HEK293 (cell line): Measurements from ENCODE around the gene THRSP.

Experiments used
- CTCF ChIA-PET: fragments of 350-600 bp; formaldehyde crosslinking; extraction: SDS; loops from one replicate; lab custom pipeline; 2021; ENCODE audit warnings: antibody characterized with exemption; lab: Yijun Ruan, JAX
- POLR2A ChIA-PET: fragments of 300-600 bp; formaldehyde crosslinking; extraction: SDS; loops from one replicate; lab custom pipeline; 2020; ENCODE audit warnings: antibody characterized with exemption, inconsistent platforms; lab: Yijun Ruan, JAX
- H3K27ac ChIP-seq: fragments of 200-500 bp; sonication (Bioruptor generic); 2 replicates; pipeline ENCODE4 v1.5.1; 2014; ENCODE audit warnings: low read depth, low read length, control low read depth, inconsistent platforms; ENCODE audit errors: extremely low read depth
- H3K36me3 ChIP-seq, 2 experiments: fragments of 200-500 bp in 1 of 2; sonication (Bioruptor generic) in 1 of 2; 1 replicate in 1 of 2; 2 replicates in 1 of 2; pipeline ENCODE4 v1.5.1; 2014 to 2017; ENCODE audit warnings: inconsistent platforms in 2 of 2, low read length in 2 of 2; ENCODE audit not compliant: control insufficient read depth in 2 of 2, insufficient read depth in 1 of 2
- H3K4me1 ChIP-seq: fragments of 200-500 bp; sonication (Bioruptor generic); 2 replicates; pipeline ENCODE4 v1.5.1; 2014; ENCODE audit warnings: mild to moderate bottlenecking, low read length, inconsistent platforms; ENCODE audit not compliant: control insufficient read depth, insufficient read depth
- H3K4me3 ChIP-seq: 2 replicates; pipeline ENCODE4 v1.5.1; 2011; ENCODE audit warnings: low read depth, mild to moderate bottlenecking, control low read depth, low read length, moderate library complexity
- H3K9me3 ChIP-seq: fragments of 200-500 bp; sonication (Bioruptor generic); 2 replicates; pipeline ENCODE4 v1.5.1; 2014; ENCODE audit warnings: low read depth, low read length, inconsistent platforms; ENCODE audit not compliant: control insufficient read depth, insufficient read depth
- BCL11B ChIP-seq: fragments of 450-650 bp; formaldehyde crosslinking; IDR thresholded peaks from 2 replicates; pipeline ENCODE4 v1.5.1; 2016; ENCODE audit warnings: low read depth, missing biosample characterization, missing genetic modification characterization
- GLI4 ChIP-seq: fragments of 450-650 bp; formaldehyde crosslinking; IDR thresholded peaks from 2 replicates; pipeline ENCODE4 v1.5.1; 2016; ENCODE audit warnings: missing biosample characterization, missing genetic modification characterization
- GLIS2 ChIP-seq: fragments of 450-650 bp; formaldehyde crosslinking; IDR thresholded peaks from 2 replicates; pipeline ENCODE4 v1.5.1; 2016; ENCODE audit warnings: missing biosample characterization, missing genetic modification characterization
- HOXA7 ChIP-seq: sonication (generic); formaldehyde crosslinking; IDR thresholded peaks from 2 replicates; pipeline ENCODE4 v1.8.1; 2022; ENCODE audit warnings: missing genetic modification reagents, borderline replicate concordance
- MEIS1 ChIP-seq: sonication (generic); formaldehyde crosslinking; IDR thresholded peaks from 2 replicates; pipeline ENCODE4 v1.8.1; 2022; ENCODE audit warnings: missing genetic modification reagents, mild to moderate bottlenecking, borderline replicate concordance
- MZF1 ChIP-seq: fragments of 450-650 bp; formaldehyde crosslinking; IDR thresholded peaks from 2 replicates; pipeline ENCODE4 v1.5.1; 2017; ENCODE audit warnings: missing biosample characterization, missing genetic modification characterization, borderline replicate concordance
- RBAK ChIP-seq: fragments of 450-650 bp; formaldehyde crosslinking; IDR thresholded peaks from 2 replicates; pipeline ENCODE4 v1.5.1; 2016; ENCODE audit warnings: missing biosample characterization, missing genetic modification characterization
- SALL2 ChIP-seq: fragments of 450-650 bp; formaldehyde crosslinking; IDR thresholded peaks from 2 replicates; pipeline ENCODE4 v1.5.0; 2017; ENCODE audit warnings: missing biosample characterization, mild to moderate bottlenecking, missing genetic modification characterization, borderline replicate concordance
- ZFP37 ChIP-seq: fragments of 450-650 bp; formaldehyde crosslinking; IDR thresholded peaks from 2 replicates; pipeline ENCODE4 v1.5.1; 2016; ENCODE audit warnings: missing biosample characterization, missing genetic modification characterization
- ZNF121 ChIP-seq: fragments of 450-650 bp; formaldehyde crosslinking; IDR thresholded peaks from 2 replicates; pipeline ENCODE4 v1.5.1; 2016; ENCODE audit warnings: missing biosample characterization, missing genetic modification characterization
- ZNF2 ChIP-seq: fragments of 450-650 bp; formaldehyde crosslinking; IDR thresholded peaks from 2 replicates; pipeline ENCODE4 v1.5.1; 2016; ENCODE audit warnings: missing biosample characterization, missing genetic modification characterization
- ZNF211 ChIP-seq: fragments of 450-650 bp; formaldehyde crosslinking; IDR thresholded peaks from 2 replicates; pipeline ENCODE4 v1.5.1; 2016; ENCODE audit warnings: low read depth, missing biosample characterization, missing genetic modification characterization
- ZNF223 ChIP-seq: fragments of 450-650 bp; formaldehyde crosslinking; IDR thresholded peaks from 2 replicates; pipeline ENCODE4 v1.5.1; 2016; ENCODE audit warnings: missing biosample characterization, missing genetic modification characterization
- ZNF311 ChIP-seq: fragments of 450-650 bp; formaldehyde crosslinking; IDR thresholded peaks from 2 replicates; pipeline ENCODE4 v1.5.1; 2017; ENCODE audit warnings: missing biosample characterization, missing genetic modification characterization, borderline replicate concordance
- ZNF529 ChIP-seq: fragments of 450-650 bp; formaldehyde crosslinking; IDR thresholded peaks from 2 replicates; pipeline ENCODE4 v1.5.1; 2017; ENCODE audit warnings: missing genetic modification characterization, missing biosample characterization; ENCODE audit not compliant: insufficient replicate concordance
- ZNF549 ChIP-seq: fragments of 450-650 bp; IDR thresholded peaks from 2 replicates; pipeline ENCODE4 v1.5.1; 2018; ENCODE audit warnings: missing biosample characterization, missing genetic modification characterization, mild to moderate bottlenecking, inconsistent platforms, moderate library complexity
- ZNF596 ChIP-seq: fragments of 450-650 bp; IDR thresholded peaks from 2 replicates; pipeline ENCODE4 v1.5.0; 2018; ENCODE audit warnings: missing biosample characterization, mild to moderate bottlenecking, missing genetic modification characterization, moderate library complexity
- ZNF600 ChIP-seq: fragments of 450-650 bp; formaldehyde crosslinking; IDR thresholded peaks from 2 replicates; pipeline ENCODE4 v1.5.1; 2016; ENCODE audit warnings: missing biosample characterization, missing genetic modification characterization
- ZNF658 ChIP-seq: fragments of 450-650 bp; formaldehyde crosslinking; IDR thresholded peaks from 2 replicates; pipeline ENCODE4; 2016; ENCODE audit warnings: missing biosample characterization, missing genetic modification characterization
- ZNF670 ChIP-seq: fragments of 450-650 bp; formaldehyde crosslinking; IDR thresholded peaks from 2 replicates; pipeline ENCODE4 v1.5.1; 2016; ENCODE audit warnings: missing biosample characterization, missing genetic modification characterization, low read depth
- ZNF677 ChIP-seq: fragments of 450-650 bp; IDR thresholded peaks from 2 replicates; pipeline ENCODE4 v1.5.0; 2018; ENCODE audit warnings: missing biosample characterization, mild to moderate bottlenecking, missing genetic modification characterization, moderate library complexity
- ZNF701 ChIP-seq: fragments of 450-650 bp; formaldehyde crosslinking; IDR thresholded peaks from 2 replicates; pipeline ENCODE4 v1.5.1; 2016; ENCODE audit warnings: missing biosample characterization, missing genetic modification characterization
- ZNF843 ChIP-seq: fragments of 450-650 bp; formaldehyde crosslinking; IDR thresholded peaks from 2 replicates; pipeline ENCODE4 v1.5.1; 2016; ENCODE audit warnings: missing biosample characterization, missing genetic modification characterization
- TF ChIP-seq, protein P1 (sequence below): fragments of 450-650 bp; formaldehyde crosslinking; IDR thresholded peaks from 2 replicates; pipeline ENCODE4 v1.5.1; 2016; ENCODE audit warnings: missing biosample characterization, missing genetic modification characterization
- TF ChIP-seq, protein P2 (sequence below): fragments of 450-650 bp; formaldehyde crosslinking; IDR thresholded peaks from 2 replicates; pipeline ENCODE4 v1.5.1; 2016; ENCODE audit warnings: missing biosample characterization, missing genetic modification characterization
- TF ChIP-seq, protein P3 (sequence below): fragments of 450-650 bp; formaldehyde crosslinking; IDR thresholded peaks from 2 replicates; pipeline ENCODE4 v1.5.1; 2017; ENCODE audit warnings: missing biosample characterization, missing genetic modification characterization

The THRSP gene

DNA sequence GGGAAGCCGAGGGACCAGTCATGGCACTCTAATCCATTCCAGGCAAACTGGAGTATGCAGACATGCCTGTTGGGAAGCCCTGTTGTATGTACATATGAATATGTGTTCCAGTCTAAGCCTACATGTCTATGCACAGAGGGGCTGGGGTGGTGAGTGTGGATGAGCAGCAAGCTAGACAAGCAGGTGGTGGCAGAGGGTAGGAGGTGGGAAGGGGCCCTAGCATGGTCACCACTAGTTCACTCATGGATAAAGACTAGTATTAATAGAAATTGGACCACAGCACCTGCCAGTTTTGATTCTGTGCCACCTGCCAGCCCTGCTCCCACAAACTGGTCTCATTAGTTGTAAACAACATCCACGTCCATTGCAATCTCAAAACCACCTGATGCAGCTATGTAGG, 1.5 kb downstream of the THRSP start (continued):
- TF ChIP-seq SALL2, result no peak
- TF ChIP-seq, protein P1, sequence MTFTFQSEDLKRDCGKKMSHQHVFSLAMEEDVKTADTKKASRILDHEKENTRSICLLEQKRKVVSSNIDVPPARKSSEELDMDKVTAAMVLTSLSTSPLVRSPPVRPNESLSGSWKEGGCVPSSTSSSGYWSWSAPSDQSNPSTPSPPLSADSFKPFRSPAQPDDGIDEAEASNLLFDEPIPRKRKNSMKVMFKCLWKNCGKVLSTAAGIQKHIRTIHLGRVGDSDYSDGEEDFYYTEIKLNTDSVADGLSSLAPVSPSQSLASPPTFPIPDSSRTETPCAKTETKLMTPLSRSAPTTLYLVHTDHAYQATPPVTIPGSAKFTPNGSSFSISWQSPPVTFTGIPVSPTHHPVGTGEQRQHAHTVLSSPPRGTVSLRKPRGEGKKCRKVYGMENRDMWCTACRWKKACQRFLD, result no peak
- TF ChIP-seq ZNF596 (tag by site-specific recombination), result no peak

DNA sequence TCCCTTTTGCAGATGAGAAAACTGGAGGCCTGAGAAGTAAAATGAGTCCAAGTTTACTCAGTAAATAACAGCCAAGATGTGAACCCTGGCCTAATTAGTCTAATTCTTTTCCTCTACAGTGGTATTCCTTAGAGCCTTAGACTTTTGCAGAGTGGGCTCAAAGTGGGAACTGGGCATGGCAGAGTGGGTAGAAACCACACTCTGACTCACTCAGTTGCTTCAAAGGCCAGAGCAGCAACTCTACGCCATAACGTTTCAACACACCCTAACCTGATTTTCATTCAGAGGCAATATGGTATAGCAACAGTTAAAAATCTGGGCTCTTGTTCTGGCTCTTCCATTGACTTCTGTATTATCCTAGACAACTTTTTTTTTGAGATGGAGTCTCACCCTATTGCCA, 2.8 kb downstream of the THRSP start:
- no peak overlapping the region for H3K27ac ChIP-seq
- no peaks in the 10 kb centered on the region for H3K4me1 ChIP-seq
- no peak overlapping the region for H3K4me3 ChIP-seq
- no peak for TF ChIP-seq MEIS1 (CRISPR knock-in tag)
- no peak for TF ChIP-seq GLI4 (tag by site-specific recombination)
- no peak for TF ChIP-seq ZFP37 (tag by site-specific recombination)
- no peak for TF ChIP-seq GLIS2
- no peak for TF ChIP-seq ZNF670 (tag by site-specific recombination)
- TF ChIP-seq ZNF600 (tag by site-specific recombination), result 0 out of 2 replicates have a peak, but pooled peaks have one; percentile 72
- TF ChIP-seq ZNF658, result no peak
- no peak for TF ChIP-seq ZNF677 (tag by site-specific recombination)
- ChIA-PET POLR2A (no interaction called here), CTCF (interaction anchor here (0.6 kb wide), 1 partner anchor 477 kb away, joined by 3 read pairs; no protein-coding TSS in a partner anchor)
- peaks cover 2 to 36% of the 10 kb centered on the region in 2 experiments for H3K36me3 ChIP-seq
- no peaks in the 10 kb centered on the region for H3K9me3 ChIP-seq

DNA sequence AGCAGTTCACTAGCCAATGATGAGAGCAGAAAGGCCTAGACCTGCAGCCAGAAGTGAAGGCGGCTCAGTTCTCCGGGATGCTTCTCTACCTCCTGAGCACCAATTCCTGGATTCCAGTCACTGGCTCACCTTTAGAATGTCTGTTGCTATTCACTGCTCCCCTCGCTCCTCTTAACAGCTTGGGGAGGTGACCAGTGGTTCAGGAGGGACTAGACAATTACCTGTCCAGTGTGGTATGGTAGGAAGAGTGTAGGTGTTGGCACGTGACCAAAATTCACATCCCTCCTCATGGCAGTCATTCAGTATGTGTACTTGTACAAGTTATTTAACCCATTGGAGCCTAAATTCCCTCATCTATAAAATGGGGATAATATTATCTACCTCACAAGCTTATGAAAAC, 4.0 kb downstream of the THRSP start:
- peaks cover 8 to 46% of the 10 kb centered on the region in 2 experiments for H3K36me3 ChIP-seq
- no peak for TF ChIP-seq ZNF311 (tag by site-specific recombination)
- no peak for TF ChIP-seq ZNF701 (tag by site-specific recombination)
- no peak for TF ChIP-seq BCL11B
- TF ChIP-seq ZNF549 (tag by site-specific recombination), result no peak
- no peak for TF ChIP-seq ZNF2
- TF ChIP-seq RBAK, result no peak
- no peak for TF ChIP-seq MZF1
- TF ChIP-seq, protein P2, sequence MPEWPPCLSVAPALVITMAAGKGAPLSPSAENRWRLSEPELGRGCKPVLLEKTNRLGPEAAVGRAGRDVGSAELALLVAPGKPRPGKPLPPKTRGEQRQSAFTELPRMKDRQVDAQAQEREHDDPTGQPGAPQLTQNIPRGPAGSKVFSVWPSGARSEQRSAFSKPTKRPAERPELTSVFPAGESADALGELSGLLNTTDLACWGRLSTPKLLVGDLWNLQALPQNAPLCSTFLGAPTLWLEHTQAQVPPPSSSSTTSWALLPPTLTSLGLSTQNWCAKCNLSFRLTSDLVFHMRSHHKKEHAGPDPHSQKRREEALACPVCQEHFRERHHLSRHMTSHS (tag by site-specific recombination), result no peak
- no peak for TF ChIP-seq ZNF843 (tag by site-specific recombination)
- no peak for TF ChIP-seq ZNF211 (tag by site-specific recombination)
- TF ChIP-seq ZNF223, result no peak
- no peak for TF ChIP-seq ZNF121 (tag by site-specific recombination)
- no peak for TF ChIP-seq ZNF529
- TF ChIP-seq MEIS1 (CRISPR knock-in tag), result no peak
- TF ChIP-seq, protein P3, sequence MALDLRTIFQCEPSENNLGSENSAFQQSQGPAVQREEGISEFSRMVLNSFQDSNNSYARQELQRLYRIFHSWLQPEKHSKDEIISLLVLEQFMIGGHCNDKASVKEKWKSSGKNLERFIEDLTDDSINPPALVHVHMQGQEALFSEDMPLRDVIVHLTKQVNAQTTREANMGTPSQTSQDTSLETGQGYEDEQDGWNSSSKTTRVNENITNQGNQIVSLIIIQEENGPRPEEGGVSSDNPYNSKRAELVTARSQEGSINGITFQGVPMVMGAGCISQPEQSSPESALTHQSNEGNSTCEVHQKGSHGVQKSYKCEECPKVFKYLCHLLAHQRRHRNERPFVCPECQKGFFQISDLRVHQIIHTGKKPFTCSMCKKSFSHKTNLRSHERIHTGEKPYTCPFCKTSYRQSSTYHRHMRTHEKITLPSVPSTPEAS (tag by site-specific recombination), result no peak
- TF ChIP-seq HOXA7 (CRISPR knock-in tag), result no peak
- H3K4me3 ChIP-seq, result no peak overlapping the region
- ChIA-PET CTCF (interaction anchor here (1.7 kb wide), 1 partner anchor 496 kb away, joined by 6 read pairs; no protein-coding TSS in a partner anchor), POLR2A (no interaction called here)
- no peak overlapping the region for H3K27ac ChIP-seq
- H3K9me3 ChIP-seq, result no peaks in the 10 kb centered on the region
- H3K4me1 ChIP-seq, result no peaks in the 10 kb centered on the region
